ENCODE measurements around the gene GPR107.

Gene GPR107

GRCh38 chr9:130137081-130137640, 83.5 kb downstream of the GPR107 start:
- no peak for DNase-seq (ENCODE audit: low spot score)

GRCh38 chr9:130137641-130138081, 84.0 kb downstream of the GPR107 start:
- DNase-seq (ENCODE audit: low spot score) = no peak

GRCh38 chr9:130138171-130138653, 84.5 kb downstream of the GPR107 start:
- no peak for DNase-seq (ENCODE audit: low spot score)

GRCh38 chr9:130138791-130139190, 85.1 kb downstream of the GPR107 start:
- DNase-seq (ENCODE audit: low spot score) = no peak

- DNase-seq (ENCODE audit: low spot score) = no peak
Measured at GRCh38 chr9:130139251-130139650, 85.5 kb downstream of the GPR107 start.

- DNase-seq (ENCODE audit: low spot score) = no peak
Measured at GRCh38 chr9:130140706-130141105, 87.0 kb downstream of the GPR107 start.

GRCh38 chr9:130142056-130142455, 88.3 kb downstream of the GPR107 start:
- DNase-seq (ENCODE audit: low spot score) = no peak

GRCh38 chr9:130142641-130143040, 88.9 kb downstream of the GPR107 start:
- no peak for DNase-seq (ENCODE audit: low spot score)

GRCh38 chr9:130143279-130143893, 89.7 kb downstream of the GPR107 start:
- no peak for DNase-seq (ENCODE audit: low spot score)

GRCh38 chr9:130143958-130144366, 90.3 kb downstream of the GPR107 start:
- no peak for DNase-seq (ENCODE audit: low spot score)

GRCh38 chr9:130144703-130145102, 91.0 kb downstream of the GPR107 start:
- no peak for DNase-seq (ENCODE audit: low spot score)

GRCh38 chr9:130145658-130146057, 92.0 kb downstream of the GPR107 start:
- DNase-seq (ENCODE audit: low spot score) = no peak

GRCh38 chr9:130147198-130147597, 93.5 kb downstream of the GPR107 start:
- no peak for DNase-seq (ENCODE audit: low spot score)

- no peak for DNase-seq (ENCODE audit: low spot score)
Measured at GRCh38 chr9:130147910-130148309, 94.2 kb downstream of the GPR107 start.

GRCh38 chr9:130149031-130149430, 95.3 kb downstream of the GPR107 start:
- no peak for DNase-seq (ENCODE audit: low spot score)

- no peak for DNase-seq (ENCODE audit: low spot score)
Measured at GRCh38 chr9:130149654-130150286, 96.1 kb downstream of the GPR107 start.

- no peak for DNase-seq (ENCODE audit: low spot score)
Measured at GRCh38 chr9:130150779-130151382, 97.2 kb downstream of the GPR107 start.

GRCh38 chr9:130154816-130155215, 101.1 kb downstream of the GPR107 start:
- DNase-seq (ENCODE audit: low spot score) = no peak

- no peak for DNase-seq (ENCODE audit: low spot score)
Measured at GRCh38 chr9:130155647-130156046, 101.9 kb downstream of the GPR107 start.

- DNase-seq (ENCODE audit: low spot score) = no peak
Measured at GRCh38 chr9:130156672-130157071, 103.0 kb downstream of the GPR107 start.

- no peak for DNase-seq (ENCODE audit: low spot score)
Measured at GRCh38 chr9:130157079-130157478, 103.4 kb downstream of the GPR107 start.

- no peak for DNase-seq (ENCODE audit: low spot score)
Measured at GRCh38 chr9:130158001-130158400, 104.3 kb downstream of the GPR107 start.

GRCh38 chr9:130159057-130159456, 105.4 kb downstream of the GPR107 start:
- no peak for DNase-seq (ENCODE audit: low spot score)

Data from CD4-positive, alpha-beta T cell treated with Interleukin-2 at 100 ng/mL for 4 hours (primary cell).